Kidney (tissue), 14 donors: Measurements from ENCODE around the gene DLG5. TPM values are rescaled to one million over a fixed set of nuclear protein-coding genes. Genes with fewer than 3 reads are reported as not detected.

Experiments
- DNase-seq, 5 donors: peaks; one replicate each; pipeline ENCODE4 v3.0.0-alpha.2; 2013 to 2020
- FAIRE-seq: peaks from 2 replicates; lab custom pipeline; 2012; peaks lifted over from hg19 to GRCh38; lab: Jason Lieb, UNC
- H3K27ac ChIP-seq, 2 donors: one replicate each; pipeline ENCODE4 v1.7.0; 2013; ENCODE audit warnings: low read depth in 2 of 2, low read length in 2 of 2, inconsistent platforms in 1 of 2
- H3K27me3 ChIP-seq: one replicate; pipeline ENCODE4 v1.7.1; 2013; ENCODE audit warnings: low read length, inconsistent platforms; ENCODE audit not compliant: control insufficient read depth, insufficient read depth
- H3K36me3 ChIP-seq, 3 donors: one replicate each; pipeline versions ENCODE4 v1.7.0 to v1.7.1; 2013; ENCODE audit warnings: low read length in 3 of 3, control low read depth in 1 of 3, inconsistent platforms in 1 of 3; ENCODE audit not compliant: insufficient read depth in 3 of 3, control insufficient read depth in 2 of 3
- H3K4me1 ChIP-seq, 3 donors: one replicate each; pipeline versions ENCODE4 v1.7.0 to v1.7.1; 2013; ENCODE audit warnings: low read length in 3 of 3, inconsistent platforms in 1 of 3, low read depth in 1 of 3; ENCODE audit not compliant: control insufficient read depth in 2 of 3, insufficient read depth in 2 of 3
- H3K4me3 ChIP-seq, 3 donors: one replicate each; pipeline versions ENCODE4 v1.7.0 to v1.8.1; 2013; ENCODE audit warnings: low read length in 3 of 3, control low read depth in 1 of 3, inconsistent platforms in 1 of 3
- H3K9ac ChIP-seq, 3 donors: one replicate each; pipeline versions ENCODE4 v1.7.0 to v1.7.1; 2013; ENCODE audit warnings: low read length in 3 of 3, control low read depth in 1 of 3, inconsistent platforms in 1 of 3
- H3K9me3 ChIP-seq, 3 donors: one replicate each; pipeline versions ENCODE4 v1.7.0 to v1.7.1; 2013; ENCODE audit warnings: low read length in 3 of 3, control low read depth in 1 of 3, inconsistent platforms in 1 of 3; ENCODE audit not compliant: control insufficient read depth in 2 of 3, insufficient read depth in 1 of 3
- intact Hi-C: fragments of 100-400 bp; cut with DNase I; formaldehyde crosslinking; loops from one replicate; pipeline ENCODE4 v1.11.1; 2022
- polyA plus RNA-seq: library from polyadenylated mRNA; stranded (reverse); fragments of 350-450 nt; fragmentation: Illumina TruSeq; extraction: RNeasy Lipid Tissue Mini Kit (QIAGEN cat#74804); gene quantifications from one replicate; pipeline ENCODE4 v1.2.3, GENCODE V29; 2014; ENCODE audit warnings: low read depth, low replicate concordance; ENCODE audit not compliant: insufficient read depth
- total RNA-seq: library from RNA; stranded (reverse); fragmentation: NEBNext Ultra II Directional; extraction: Animal tissue kit (Norgen Biotek cat#: 25700); gene quantifications from one replicate; pipeline ENCODE4 v1.2.1, GENCODE V29; 2021
- TF ChIP-seq, protein P1 (sequence below): IDR thresholded peaks from 3 replicates; pipeline ENCODE4 v1.5.1; 2012; ENCODE audit warnings: mild to moderate bottlenecking, moderate library complexity, borderline replicate concordance; ENCODE audit not compliant: insufficient read depth; ENCODE audit errors: extremely low read depth
- donor health status: control.
- donor health status: control.
- donor health status: control.
- donor health status: control.
- donor health status: control.
- donor health status: DM: yes; HTN: yes; CAD: no.
- donor health status: Normal renal cell carcinoma (clear cell type).

Gene DLG5
- total and polyA plus RNA-seq, 2 donors from 2014 or later, result 5.4 to 30.0 TPM

DNA sequence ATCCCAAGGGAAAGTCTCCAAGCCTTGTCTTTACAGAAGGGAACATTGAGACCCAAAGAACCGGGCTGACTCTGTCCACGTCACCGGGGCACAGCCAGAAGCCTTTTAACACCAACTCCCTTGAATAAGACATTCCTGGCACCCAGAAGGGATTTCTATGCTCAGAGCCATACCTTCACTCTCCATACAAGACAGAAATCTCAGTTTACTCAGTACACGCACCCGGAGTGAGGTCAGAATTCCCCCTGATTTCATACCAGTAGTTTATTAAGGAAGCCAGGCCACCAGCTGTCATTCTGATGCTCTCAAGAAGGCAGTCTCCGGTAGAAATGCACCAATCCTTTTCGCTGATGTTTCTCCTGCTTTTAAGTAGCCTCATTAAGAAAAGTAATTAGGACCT, 154.7 kb downstream of the DLG5 start:
- Histone ChIP-seq H3K4me3 (no peak overlapping the region), H3K27ac (no peak overlapping the region), H3K9me3 (no peaks in the 10 kb centered on the region), H3K9ac (no peak overlapping the region), H3K36me3 (no peaks in the 10 kb centered on the region), H3K27me3 (no peaks in the 10 kb centered on the region), H3K4me1 (peaks cover 0 to 2% (median 0%) of the 10 kb centered on the region in 3 donors)
- intact Hi-C loops, result no loop called here
- FAIRE-seq, result no peak
- no peak for DNase-seq
- TF ChIP-seq, protein P1, sequence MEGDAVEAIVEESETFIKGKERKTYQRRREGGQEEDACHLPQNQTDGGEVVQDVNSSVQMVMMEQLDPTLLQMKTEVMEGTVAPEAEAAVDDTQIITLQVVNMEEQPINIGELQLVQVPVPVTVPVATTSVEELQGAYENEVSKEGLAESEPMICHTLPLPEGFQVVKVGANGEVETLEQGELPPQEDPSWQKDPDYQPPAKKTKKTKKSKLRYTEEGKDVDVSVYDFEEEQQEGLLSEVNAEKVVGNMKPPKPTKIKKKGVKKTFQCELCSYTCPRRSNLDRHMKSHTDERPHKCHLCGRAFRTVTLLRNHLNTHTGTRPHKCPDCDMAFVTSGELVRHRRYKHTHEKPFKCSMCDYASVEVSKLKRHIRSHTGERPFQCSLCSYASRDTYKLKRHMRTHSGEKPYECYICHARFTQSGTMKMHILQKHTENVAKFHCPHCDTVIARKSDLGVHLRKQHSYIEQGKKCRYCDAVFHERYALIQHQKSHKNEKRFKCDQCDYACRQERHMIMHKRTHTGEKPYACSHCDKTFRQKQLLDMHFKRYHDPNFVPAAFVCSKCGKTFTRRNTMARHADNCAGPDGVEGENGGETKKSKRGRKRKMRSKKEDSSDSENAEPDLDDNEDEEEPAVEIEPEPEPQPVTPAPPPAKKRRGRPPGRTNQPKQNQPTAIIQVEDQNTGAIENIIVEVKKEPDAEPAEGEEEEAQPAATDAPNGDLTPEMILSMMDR, result no peak

DNA sequence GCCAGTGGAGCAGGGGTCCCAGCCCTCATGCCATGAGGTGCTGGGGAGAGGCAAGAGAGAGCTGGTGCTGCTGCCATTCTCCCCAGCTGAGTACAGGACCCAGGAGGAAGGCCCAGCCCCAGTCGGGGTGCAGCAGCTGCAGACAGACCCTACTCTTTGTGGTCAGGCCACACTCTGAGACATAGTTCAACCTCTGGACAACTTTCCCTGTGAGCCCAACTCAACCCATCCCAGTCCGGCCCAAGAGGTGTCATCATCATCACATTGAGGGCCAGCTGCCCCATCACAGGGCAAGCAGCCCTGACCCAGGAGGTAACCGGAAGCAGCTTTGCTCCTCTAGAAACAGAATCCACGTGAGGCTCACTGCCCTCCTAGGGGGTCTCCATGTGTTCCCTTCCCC, 155.1 kb downstream of the DLG5 start:
- FAIRE-seq, result no peak
- Histone ChIP-seq H3K4me3 (no peak overlapping the region), H3K27me3 (no peaks in the 10 kb centered on the region), H3K27ac (no peak overlapping the region), H3K9me3 (no peaks in the 10 kb centered on the region), H3K4me1 (peaks cover 0 to 2% (median 0%) of the 10 kb centered on the region in 3 donors), H3K9ac (no peak overlapping the region), H3K36me3 (no peaks in the 10 kb centered on the region)
- intact Hi-C loops, result no loop called here
- TF ChIP-seq, protein P1, result no peak
- no peak for DNase-seq

DNA sequence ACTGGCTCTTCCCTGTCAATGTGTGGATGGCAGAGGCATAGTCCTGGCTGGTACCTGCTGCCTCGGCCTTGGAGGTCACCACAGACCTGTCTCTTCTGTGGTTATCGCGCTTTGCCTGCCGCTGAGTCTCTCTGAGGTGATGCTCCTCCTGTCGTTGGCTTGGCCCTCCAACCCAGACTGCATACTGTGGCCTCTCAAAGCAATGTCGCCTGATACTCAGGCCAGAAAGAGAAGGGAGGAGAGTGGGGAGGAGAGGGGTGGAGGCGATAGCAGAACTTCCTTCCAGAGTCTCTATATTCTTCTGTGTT, 155.7 kb downstream of the DLG5 start:
- no peaks in the 10 kb centered on the region for H3K27me3 ChIP-seq
- no peak overlapping the region for H3K4me3 ChIP-seq
- DNase-seq (no peak), FAIRE-seq (no peak)
- intact Hi-C loops, result no loop called here
- no peak overlapping the region for H3K9ac ChIP-seq
- peaks cover 0 to 2% (median 0%) of the 10 kb centered on the region in 3 donors for H3K4me1 ChIP-seq
- H3K9me3 ChIP-seq, result no peaks in the 10 kb centered on the region
- no peak overlapping the region for H3K27ac ChIP-seq
- no peaks in the 10 kb centered on the region for H3K36me3 ChIP-seq
- TF ChIP-seq, protein P1, result no peak
